ENCODE data around the gene RAD51B. TPM values are rescaled to one million over a fixed set of nuclear protein-coding genes. Genes with fewer than 3 reads are reported as not detected.

RAD51B gene
- total RNA-seq, 1 experiment from 2014 or later = 20.0 TPM

- ChIA-PET CTCF (no interaction called here), POLR2A (interaction anchor here (1.0 kb wide), 1 partner anchor 792 kb away, joined by 7 read pairs; no protein-coding TSS in a partner anchor), RAD21 (ENCODE audit: low non-redundant PET in 1 of 2, low total read pairs in 2 of 2, uncharacterized antibody in 2 of 2, unreplicated experiment in 2 of 2) (no interaction called here)
- Histone ChIP-seq H3K9me3 (ENCODE audit: control insufficient read depth in 1 of 2, insufficient read depth in 1 of 2, low read depth in 1 of 2, low read length in 2 of 2) (0 out of 4 replicates have a peak, but pooled peaks cover 0 to 4% of the 10 kb centered on the region in 2 experiments), H3K27ac (ENCODE audit: low read depth, low read length) (peak overlapping the region; percentile 73), H3K4me1 (ENCODE audit: control insufficient read depth in 1 of 2, insufficient read depth in 2 of 2, low read length in 2 of 2) (peaks cover 24 to 28% of the 10 kb centered on the region in 2 experiments), H3K79me2 (ENCODE audit: insufficient read depth, low read length) (no peaks in the 10 kb centered on the region), H3K27me3 (ENCODE audit: insufficient read depth, low read length) (no peaks in the 10 kb centered on the region), H3K9me2 (ENCODE audit: insufficient read depth) (no peaks in the 10 kb centered on the region), H3K4me2 (ENCODE audit: low read length) (peak overlapping the region; percentile 62), H3K36me3 (ENCODE audit: control insufficient read depth in 1 of 2, insufficient read depth in 2 of 2, low read length in 2 of 2) (no peaks in the 10 kb centered on the region), H3K9ac (ENCODE audit: low read length) (peak overlapping the region; percentile 24), H4K20me1 (ENCODE audit: insufficient read depth) (no peaks in the 10 kb centered on the region), H3K4me3 (replicated peaks in 1 of 2; ENCODE audit: low read depth in 1 of 2, low read length in 2 of 2) (peak overlapping the region in 1 of 2 experiments; percentile 35; a peak in 2 of 4 replicates), H2AFZ (ENCODE audit: low read depth, low read length, poor library complexity, severe bottlenecking) (peak overlapping the region; percentile 59)
- no peak for TF ChIP-seq POLR2A (IDR thresholded peaks at IDR 0.05; ENCODE audit: borderline replicate concordance, extremely low read depth, insufficient read depth, insufficient read length)
- TF ChIP-seq ATF3 (IDR thresholded peaks at IDR 0.05) = no peak
- no peak for TF ChIP-seq FOSL1 (IDR thresholded peaks at IDR 0.05; ENCODE audit: low read depth)
- TF ChIP-seq EZH2phosphoT487 (IDR thresholded peaks at IDR 0.05; ENCODE audit: borderline replicate concordance) = no peak
- TF ChIP-seq POLR2AphosphoS5 (IDR thresholded peaks at IDR 0.05; ENCODE audit: low read depth, low read length) = no peak
- no peak for TF ChIP-seq RAD21 (IDR thresholded peaks at IDR 0.05; ENCODE audit: low read depth)
- TF ChIP-seq SRF (IDR thresholded peaks at IDR 0.05; ENCODE audit: low read depth) = no peak
- TF ChIP-seq ZFX (IDR thresholded peaks at IDR 0.05) = no peak
- intact Hi-C loops (cut with micrococcal nuclease) = no loop called here
- BruUV-seq (replicated peaks) = TSS peak; percentile 53
- no peak for DNase-seq (ENCODE audit: low read depth, low spot score)
- ATAC-seq = no peak
These were observed 180.9 kb downstream of the RAD51B start for GRCh38 chr14:68000511-68000910.

GRCh38 chr14:68008491-68008890 is 188.9 kb downstream of the RAD51B start:
- Histone ChIP-seq H3K27me3 (ENCODE audit: insufficient read depth, low read length) (no peaks in the 10 kb centered on the region), H2AFZ (ENCODE audit: low read depth, low read length, poor library complexity, severe bottlenecking) (no peak overlapping the region), H3K4me1 (ENCODE audit: control insufficient read depth in 1 of 2, insufficient read depth in 2 of 2, low read length in 2 of 2) (peaks cover 0 to 26% of the 10 kb centered on the region in 2 experiments; a peak in 2 of 4 replicates), H3K27ac (ENCODE audit: low read depth, low read length) (no peak overlapping the region; the same call in 1 of the 2 replicates), H3K79me2 (ENCODE audit: insufficient read depth, low read length) (no peaks in the 10 kb centered on the region), H3K36me3 (ENCODE audit: control insufficient read depth in 1 of 2, insufficient read depth in 2 of 2, low read length in 2 of 2) (no peaks in the 10 kb centered on the region), H3K9me3 (ENCODE audit: control insufficient read depth in 1 of 2, insufficient read depth in 1 of 2, low read depth in 1 of 2, low read length in 2 of 2) (no peaks in the 10 kb centered on the region), H4K20me1 (ENCODE audit: insufficient read depth) (no peaks in the 10 kb centered on the region), H3K9me2 (ENCODE audit: insufficient read depth) (no peaks in the 10 kb centered on the region), H3K4me3 (replicated peaks in 1 of 2; ENCODE audit: low read depth in 1 of 2, low read length in 2 of 2) (no peak overlapping the region), H3K4me2 (ENCODE audit: low read length) (no peak overlapping the region), H3K9ac (ENCODE audit: low read length) (no peak overlapping the region)
- ChIA-PET CTCF (no interaction called here), RAD21 (ENCODE audit: low non-redundant PET in 1 of 2, low total read pairs in 2 of 2, uncharacterized antibody in 2 of 2, unreplicated experiment in 2 of 2) (no interaction called here), POLR2A (no interaction called here)
- ATAC-seq (no peak), DNase-seq (ENCODE audit: low read depth, low spot score) (no peak)
- no TSS peak for BruUV-seq (replicated peaks)
- intact Hi-C loops (cut with micrococcal nuclease) = no loop called here
- TF ChIP-seq ELF1 (IDR thresholded peaks at IDR 0.05; ENCODE audit: borderline replicate concordance, low read depth) (no peak), EZH2 (IDR thresholded peaks at IDR 0.05) (no peak), POLR2A (IDR thresholded peaks at IDR 0.05; ENCODE audit: borderline replicate concordance, extremely low read depth, insufficient read depth, insufficient read length) (no peak), EGR1 (IDR thresholded peaks at IDR 0.05; ENCODE audit: low read depth) (no peak), ATF3 (IDR thresholded peaks at IDR 0.05) (no peak), YY1 (IDR thresholded peaks at IDR 0.05; ENCODE audit: extremely low read depth, insufficient replicate concordance, low read depth, low read length) (no peak), RAD21 (IDR thresholded peaks at IDR 0.05; ENCODE audit: low read depth) (no peak), FOSL1 (IDR thresholded peaks at IDR 0.05; ENCODE audit: low read depth) (no peak), ZFX (IDR thresholded peaks at IDR 0.05) (no peak), TCF7L2 (IDR thresholded peaks at IDR 0.05; ENCODE audit: borderline replicate concordance, extremely low read depth, insufficient read depth, insufficient read length) (no peak), MAX (IDR thresholded peaks at IDR 0.05) (no peak), CBX3 (IDR thresholded peaks at IDR 0.05; ENCODE audit: low read depth) (no peak), JUND (IDR thresholded peaks at IDR 0.05) (no peak), REST (IDR thresholded peaks at IDR 0.05; ENCODE audit: low read depth) (no peak), SRF (IDR thresholded peaks at IDR 0.05; ENCODE audit: low read depth) (no peak), SP1 (IDR thresholded peaks at IDR 0.05; ENCODE audit: low read depth) (no peak)

Data from HCT116 (cell line).